Measurements from ENCODE around the gene PEA15. TPM values are rescaled to one million over a fixed set of nuclear protein-coding genes. Genes with fewer than 3 reads are reported as not detected.

The PEA15 gene
- total RNA-seq, 1 donor from 2014 or later = 325 TPM

DNA sequence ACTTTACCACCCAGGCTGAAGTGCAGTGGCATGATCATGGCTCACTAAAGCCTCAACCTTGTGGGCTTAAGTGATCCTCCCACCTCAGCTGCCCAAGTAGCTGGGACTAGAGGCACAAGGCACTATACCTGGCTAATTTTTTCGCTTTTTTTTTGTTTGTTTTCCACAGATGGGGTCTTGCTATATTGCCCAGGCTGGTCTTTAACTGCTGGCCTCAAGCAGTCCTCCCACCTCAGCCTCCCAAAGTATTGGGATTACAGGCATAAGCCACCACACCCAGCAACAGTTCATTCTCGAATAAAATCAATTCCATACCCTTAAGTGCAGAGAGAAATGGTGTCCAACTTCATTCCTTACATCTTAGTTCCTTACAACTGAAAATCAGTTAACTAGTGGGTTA, 32.4 kb downstream of the PEA15 start:
- Mint-ChIP-seq H3K27me3 (ENCODE audit: low read depth) (no peaks in the 10 kb centered on the region), H3K36me3 (ENCODE audit: low read depth) (peaks cover 22% of the 10 kb centered on the region), H3K9me3 (ENCODE audit: low read depth) (no peaks in the 10 kb centered on the region), H3K4me3 (ENCODE audit: unreplicated experiment) (no peak overlapping the region), H3K4me1 (ENCODE audit: low read depth) (no peaks in the 10 kb centered on the region), H3K27ac (ENCODE audit: unreplicated experiment) (no peak overlapping the region)
- TF ChIP-seq, protein P1, sequence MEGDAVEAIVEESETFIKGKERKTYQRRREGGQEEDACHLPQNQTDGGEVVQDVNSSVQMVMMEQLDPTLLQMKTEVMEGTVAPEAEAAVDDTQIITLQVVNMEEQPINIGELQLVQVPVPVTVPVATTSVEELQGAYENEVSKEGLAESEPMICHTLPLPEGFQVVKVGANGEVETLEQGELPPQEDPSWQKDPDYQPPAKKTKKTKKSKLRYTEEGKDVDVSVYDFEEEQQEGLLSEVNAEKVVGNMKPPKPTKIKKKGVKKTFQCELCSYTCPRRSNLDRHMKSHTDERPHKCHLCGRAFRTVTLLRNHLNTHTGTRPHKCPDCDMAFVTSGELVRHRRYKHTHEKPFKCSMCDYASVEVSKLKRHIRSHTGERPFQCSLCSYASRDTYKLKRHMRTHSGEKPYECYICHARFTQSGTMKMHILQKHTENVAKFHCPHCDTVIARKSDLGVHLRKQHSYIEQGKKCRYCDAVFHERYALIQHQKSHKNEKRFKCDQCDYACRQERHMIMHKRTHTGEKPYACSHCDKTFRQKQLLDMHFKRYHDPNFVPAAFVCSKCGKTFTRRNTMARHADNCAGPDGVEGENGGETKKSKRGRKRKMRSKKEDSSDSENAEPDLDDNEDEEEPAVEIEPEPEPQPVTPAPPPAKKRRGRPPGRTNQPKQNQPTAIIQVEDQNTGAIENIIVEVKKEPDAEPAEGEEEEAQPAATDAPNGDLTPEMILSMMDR (IDR thresholded peaks at IDR 0.05) = no peak
- DNase-seq (ENCODE audit: low spot score) = no peak

DNA sequence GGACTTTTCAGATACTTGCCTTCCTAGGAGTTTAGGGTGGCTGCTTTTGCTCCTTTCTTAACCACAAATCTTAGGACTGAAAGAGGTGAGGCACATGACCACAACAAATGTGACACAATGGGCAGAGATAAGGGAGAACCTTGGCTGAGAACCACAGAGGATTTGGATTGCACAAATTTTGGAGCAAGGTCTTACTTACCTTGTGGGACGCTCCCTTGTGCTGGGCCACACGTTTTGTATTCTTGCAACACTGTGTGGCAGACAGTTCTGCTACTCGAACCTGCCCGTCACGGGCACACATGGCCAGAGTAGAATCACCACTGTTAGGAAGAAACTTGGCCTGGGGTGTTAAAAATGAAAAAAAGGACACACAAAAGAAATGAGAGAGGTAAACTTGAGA, 33.2 kb downstream of the PEA15 start:
- Mint-ChIP-seq H3K27ac (ENCODE audit: unreplicated experiment) (no peak overlapping the region), H3K27me3 (ENCODE audit: low read depth) (no peaks in the 10 kb centered on the region), H3K9me3 (ENCODE audit: low read depth) (no peaks in the 10 kb centered on the region), H3K4me1 (ENCODE audit: low read depth) (no peaks in the 10 kb centered on the region), H3K36me3 (ENCODE audit: low read depth) (peaks cover 22% of the 10 kb centered on the region), H3K4me3 (ENCODE audit: unreplicated experiment) (no peak overlapping the region)
- no peak for DNase-seq (ENCODE audit: low spot score)
- TF ChIP-seq, protein P1 (IDR thresholded peaks at IDR 0.05) = no peak

DNA sequence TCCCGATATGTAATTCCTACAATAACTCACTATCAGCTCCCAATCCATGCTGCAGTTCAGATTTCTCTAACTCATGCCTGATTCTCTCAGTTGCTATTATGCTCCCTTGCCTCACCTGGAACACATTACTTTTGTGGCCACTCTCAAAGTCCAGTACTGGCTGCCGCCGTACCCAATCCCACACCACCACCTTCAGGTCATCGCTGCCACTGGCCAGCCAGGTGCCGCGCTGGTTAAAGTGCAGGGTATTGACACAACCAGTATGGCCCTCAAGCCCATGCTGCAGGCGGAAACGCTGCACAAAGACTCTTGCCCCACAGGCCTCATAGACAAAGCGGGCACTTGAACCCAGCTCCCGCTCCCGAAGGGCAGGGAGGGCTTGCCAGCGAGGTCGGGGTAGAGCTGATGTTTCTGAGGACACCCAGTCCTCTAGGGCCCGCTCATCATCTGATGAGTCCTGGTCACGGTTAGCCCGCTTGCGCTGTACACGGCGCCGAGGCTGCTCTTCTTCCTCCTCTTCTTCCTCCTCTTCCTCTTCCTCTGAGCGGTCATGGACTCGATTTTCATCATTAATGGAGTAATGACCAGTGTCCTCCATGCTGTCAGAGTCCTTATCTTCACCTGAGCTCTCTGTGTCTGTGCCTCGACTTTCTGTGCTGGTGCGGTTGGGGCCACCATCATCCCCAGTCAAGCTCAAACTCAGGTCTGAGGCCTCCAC, 34.6 kb downstream of the PEA15 start:
- DNase-seq (ENCODE audit: low spot score) = no peak
- Mint-ChIP-seq H3K9me3 (ENCODE audit: low read depth) (no peaks in the 10 kb centered on the region), H3K4me3 (ENCODE audit: unreplicated experiment) (no peak overlapping the region), H3K36me3 (ENCODE audit: low read depth) (peaks cover 25% of the 10 kb centered on the region), H3K27me3 (ENCODE audit: low read depth) (no peaks in the 10 kb centered on the region), H3K4me1 (ENCODE audit: low read depth) (peaks cover 12% of the 10 kb centered on the region), H3K27ac (ENCODE audit: unreplicated experiment) (no peak overlapping the region)
- TF ChIP-seq, protein P1 (IDR thresholded peaks at IDR 0.05) = no peak

DNA sequence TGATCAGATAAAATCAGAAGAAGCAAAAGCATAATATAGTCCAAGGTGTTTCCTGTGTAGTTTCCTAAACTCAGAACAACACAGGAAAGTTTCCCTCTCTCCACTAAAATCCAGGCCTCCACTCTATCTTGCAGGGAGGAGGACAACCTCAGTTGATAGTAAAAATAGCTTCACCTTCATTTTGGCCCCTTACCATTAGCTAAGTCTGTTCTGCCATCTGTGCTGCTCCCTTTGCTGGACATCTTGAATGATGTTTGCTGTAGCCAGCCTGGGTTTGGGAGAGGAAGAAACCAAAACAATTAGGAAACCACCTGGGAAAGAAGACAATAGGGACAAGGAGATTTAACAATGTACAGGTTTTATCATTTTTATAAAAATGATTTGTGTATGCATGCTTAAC, 38.6 kb downstream of the PEA15 start:
- H3K36me3 Mint-ChIP-seq (ENCODE audit: low read depth) = peaks cover 13% of the 10 kb centered on the region
- no peak overlapping the region for H3K4me3 Mint-ChIP-seq (ENCODE audit: unreplicated experiment)
- no peak overlapping the region for H3K27ac Mint-ChIP-seq (ENCODE audit: unreplicated experiment)
- H3K4me1 Mint-ChIP-seq (ENCODE audit: low read depth) = peaks cover 37% of the 10 kb centered on the region
- H3K27me3 Mint-ChIP-seq (ENCODE audit: low read depth) = no peaks in the 10 kb centered on the region
- DNase-seq (ENCODE audit: low spot score) = no peak
- TF ChIP-seq, protein P1 (IDR thresholded peaks at IDR 0.05) = no peak
- no peaks in the 10 kb centered on the region for H3K9me3 Mint-ChIP-seq (ENCODE audit: low read depth)

DNA sequence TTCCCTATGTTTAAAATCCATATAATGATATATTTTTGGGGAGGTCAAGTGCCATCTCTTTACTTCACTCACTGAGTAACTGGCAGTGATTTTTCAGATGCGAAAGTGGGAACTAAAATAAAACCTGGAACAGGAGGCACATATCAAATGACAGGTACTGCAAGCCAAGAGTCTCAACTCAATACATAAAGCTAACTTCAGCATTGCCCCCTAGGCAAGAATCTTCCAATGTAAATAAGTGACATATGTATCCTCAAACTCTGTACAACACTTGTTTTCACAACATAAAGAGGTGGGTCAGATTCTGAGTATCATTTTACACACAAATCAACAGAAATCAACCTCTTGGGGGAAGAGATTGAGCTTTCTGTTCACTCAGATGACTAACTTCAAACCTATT, 39.0 kb downstream of the PEA15 start:
- peak overlapping the region; percentile 33 for H3K27ac Mint-ChIP-seq (ENCODE audit: unreplicated experiment)
- TF ChIP-seq, protein P1 (IDR thresholded peaks at IDR 0.05) = no peak
- no peak overlapping the region for H3K4me3 Mint-ChIP-seq (ENCODE audit: unreplicated experiment)
- DNase-seq (ENCODE audit: low spot score) = no peak
- peaks cover 11% of the 10 kb centered on the region for H3K36me3 Mint-ChIP-seq (ENCODE audit: low read depth)
- peaks cover 37% of the 10 kb centered on the region for H3K4me1 Mint-ChIP-seq (ENCODE audit: low read depth)
- H3K27me3 Mint-ChIP-seq (ENCODE audit: low read depth) = no peaks in the 10 kb centered on the region
- H3K9me3 Mint-ChIP-seq (ENCODE audit: low read depth) = no peaks in the 10 kb centered on the region
